ENCODE results near the gene TNNT3. TPM values are rescaled to one million over a fixed set of nuclear protein-coding genes. Genes with fewer than 3 reads are reported as not detected.

The TNNT3 gene
- total RNA-seq, 4 donors from 2014 or later = 1.7 to 4.1 (median 2.6) TPM; not detected in 1

DNA sequence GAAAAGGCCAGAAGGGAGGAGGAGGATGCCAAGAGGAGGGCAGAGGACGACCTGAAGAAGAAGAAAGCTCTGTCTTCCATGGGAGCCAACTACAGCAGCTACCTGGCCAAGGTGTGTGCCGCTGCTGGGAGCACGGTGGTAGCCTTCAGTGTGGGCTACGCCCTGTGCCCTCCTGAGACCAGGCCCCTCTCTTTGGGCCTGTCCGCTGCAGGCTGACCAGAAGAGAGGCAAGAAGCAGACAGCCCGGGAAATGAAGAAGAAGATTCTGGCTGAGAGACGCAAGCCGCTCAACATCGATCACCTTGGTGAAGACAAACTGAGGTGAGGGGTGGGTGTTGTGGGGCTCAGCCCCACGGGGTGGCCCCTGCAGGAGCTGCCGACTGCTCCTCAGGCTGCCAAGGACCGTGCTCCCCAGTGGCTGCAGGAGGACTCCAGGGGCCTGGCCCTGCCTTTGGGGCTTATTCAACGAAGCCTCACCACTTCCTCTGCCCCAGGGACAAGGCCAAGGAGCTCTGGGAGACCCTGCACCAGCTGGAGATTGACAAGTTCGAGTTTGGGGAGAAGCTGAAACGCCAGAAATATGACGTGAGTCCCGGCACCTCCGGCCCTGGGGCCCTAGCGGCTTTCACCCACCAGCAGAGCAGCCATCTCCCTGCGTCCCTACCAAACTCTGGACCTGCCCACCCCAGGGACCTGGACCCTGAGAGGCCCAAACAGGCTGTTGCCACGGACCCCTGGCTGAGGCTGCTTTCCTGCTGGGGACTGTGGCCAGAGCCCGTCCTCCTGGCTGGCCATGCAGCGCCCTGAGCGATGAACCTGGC is 15.0 kb downstream of the TNNT3 start:
- intact Hi-C loops (cut with DNase I) = loop anchor here (2.0 kb wide), 1 partner anchor 22 kb away; no protein-coding TSS in a partner anchor
- 71 to 83% methylated on average over 12 to 20 of the region's 24 CpGs for WGBS, 2 donors
- no peaks in the 10 kb centered on the region for H3K9me3 ChIP-seq
- no peaks in the 10 kb centered on the region for H3K4me1 ChIP-seq
- DNase-seq = no peak
- H3K4me3 ChIP-seq (replicated peaks in 1 of 3) = no peak overlapping the region
- TF ChIP-seq, protein P1, sequence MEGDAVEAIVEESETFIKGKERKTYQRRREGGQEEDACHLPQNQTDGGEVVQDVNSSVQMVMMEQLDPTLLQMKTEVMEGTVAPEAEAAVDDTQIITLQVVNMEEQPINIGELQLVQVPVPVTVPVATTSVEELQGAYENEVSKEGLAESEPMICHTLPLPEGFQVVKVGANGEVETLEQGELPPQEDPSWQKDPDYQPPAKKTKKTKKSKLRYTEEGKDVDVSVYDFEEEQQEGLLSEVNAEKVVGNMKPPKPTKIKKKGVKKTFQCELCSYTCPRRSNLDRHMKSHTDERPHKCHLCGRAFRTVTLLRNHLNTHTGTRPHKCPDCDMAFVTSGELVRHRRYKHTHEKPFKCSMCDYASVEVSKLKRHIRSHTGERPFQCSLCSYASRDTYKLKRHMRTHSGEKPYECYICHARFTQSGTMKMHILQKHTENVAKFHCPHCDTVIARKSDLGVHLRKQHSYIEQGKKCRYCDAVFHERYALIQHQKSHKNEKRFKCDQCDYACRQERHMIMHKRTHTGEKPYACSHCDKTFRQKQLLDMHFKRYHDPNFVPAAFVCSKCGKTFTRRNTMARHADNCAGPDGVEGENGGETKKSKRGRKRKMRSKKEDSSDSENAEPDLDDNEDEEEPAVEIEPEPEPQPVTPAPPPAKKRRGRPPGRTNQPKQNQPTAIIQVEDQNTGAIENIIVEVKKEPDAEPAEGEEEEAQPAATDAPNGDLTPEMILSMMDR (IDR thresholded peaks at IDR 0.05) = no peak
- TF ChIP-seq POLR2A (IDR thresholded peaks at IDR 0.05) = no peak
- H3K36me3 ChIP-seq = no peaks in the 10 kb centered on the region
- H3K27ac ChIP-seq = no peak overlapping the region
- no peaks in the 10 kb centered on the region for H3K27me3 ChIP-seq

GRCh38 chr11:1935156-1936071 is 15.9 kb downstream of the TNNT3 start:
- no peak for DNase-seq
- Histone ChIP-seq H3K27ac (no peak overlapping the region), H3K4me1 (no peaks in the 10 kb centered on the region), H3K36me3 (no peaks in the 10 kb centered on the region), H3K9me3 (no peaks in the 10 kb centered on the region), H3K27me3 (no peaks in the 10 kb centered on the region), H3K4me3 (replicated peaks in 1 of 3) (no peak overlapping the region)
- 86 to 90% methylated on average over 9 to 19 of the region's 33 CpGs for WGBS, 2 donors
- TF ChIP-seq, protein P1 (IDR thresholded peaks at IDR 0.05) = no peak
- no peak for TF ChIP-seq POLR2A (IDR thresholded peaks at IDR 0.05)
- intact Hi-C loops (cut with DNase I) = loop anchor here (2.0 kb wide), 1 partner anchor 23 kb away; no protein-coding TSS in a partner anchor

- Histone ChIP-seq H3K36me3 (no peaks in the 10 kb centered on the region), H3K4me3 (replicated peaks in 1 of 3) (no peak overlapping the region), H3K4me1 (no peaks in the 10 kb centered on the region), H3K9me3 (no peaks in the 10 kb centered on the region), H3K27me3 (no peaks in the 10 kb centered on the region), H3K27ac (no peak overlapping the region)
- intact Hi-C loops (cut with DNase I) = no loop called here
- DNase-seq = no peak
- no peak for TF ChIP-seq POLR2A (IDR thresholded peaks at IDR 0.05)
- WGBS, 2 donors = 91 to 92% methylated on average over 14 to 21 of the region's 34 CpGs
These were observed 16.7 kb downstream of the TNNT3 start for GRCh38 chr11:1936072-1936780.

- TF ChIP-seq POLR2A (IDR thresholded peaks at IDR 0.05) = no peak
- TF ChIP-seq, protein P1 (IDR thresholded peaks at IDR 0.05) = no peak
- intact Hi-C loops (cut with DNase I) = no loop called here
- no peaks in the 10 kb centered on the region for H3K27me3 ChIP-seq
- no peaks in the 10 kb centered on the region for H3K36me3 ChIP-seq
- DNase-seq = no peak
- no peak overlapping the region for H3K27ac ChIP-seq
- no peaks in the 10 kb centered on the region for H3K4me1 ChIP-seq
- H3K4me3 ChIP-seq (replicated peaks in 1 of 3) = no peak overlapping the region
- 87 to 92% methylated on average over 7 to 13 of the region's 34 CpGs for WGBS, 2 donors
- no peaks in the 10 kb centered on the region for H3K9me3 ChIP-seq
These were observed 17.5 kb downstream of the TNNT3 start for GRCh38 chr11:1936781-1937615.

Measured in thyroid gland (tissue), 4 donors.